Hypothalamus (tissue), 51 donors: Measurements from ENCODE around the gene SOD1.

Source experiments
- DNase-seq, 51 donors: peaks; one replicate each; lab custom pipeline; 2025; lab: John Stamatoyannopoulos, UW

SOD1 gene

GRCh38 chr21:31678478-31678877 is 19.0 kb downstream of the SOD1 start:
- DNase-seq: no peak

- no peak for DNase-seq
Observed at GRCh38 chr21:31682620-31683019, 23.1 kb downstream of the SOD1 start.

- no peak for DNase-seq
Observed at GRCh38 chr21:31683029-31683428, 23.5 kb downstream of the SOD1 start.

GRCh38 chr21:31684918-31685317 is 25.4 kb downstream of the SOD1 start:
- DNase-seq: no peak

GRCh38 chr21:31686272-31686915 is 26.9 kb downstream of the SOD1 start:
- DNase-seq: no peak

GRCh38 chr21:31687108-31687507 is 27.6 kb downstream of the SOD1 start:
- DNase-seq: no peak

GRCh38 chr21:31688603-31689368 is 29.3 kb downstream of the SOD1 start:
- DNase-seq: no peak

- no peak for DNase-seq
Observed at GRCh38 chr21:31693222-31693621, 33.7 kb downstream of the SOD1 start.

GRCh38 chr21:31696424-31696823 is 36.9 kb downstream of the SOD1 start:
- no peak for DNase-seq

GRCh38 chr21:31698461-31698860 is 39.0 kb downstream of the SOD1 start:
- no peak for DNase-seq

GRCh38 chr21:31700040-31700439 is 40.5 kb downstream of the SOD1 start:
- DNase-seq: no peak

- no peak for DNase-seq
Observed at GRCh38 chr21:31706562-31706961, 47.1 kb downstream of the SOD1 start.

GRCh38 chr21:31707499-31707898 is 48.0 kb downstream of the SOD1 start:
- DNase-seq: no peak

GRCh38 chr21:31708541-31708940 is 49.0 kb downstream of the SOD1 start:
- DNase-seq: no peak

GRCh38 chr21:31710586-31710985 is 51.1 kb downstream of the SOD1 start:
- DNase-seq: no peak

GRCh38 chr21:31711326-31711725 is 51.8 kb downstream of the SOD1 start:
- DNase-seq: no peak

GRCh38 chr21:31711745-31712285 is 52.3 kb downstream of the SOD1 start:
- no peak for DNase-seq

GRCh38 chr21:31713115-31713514 is 53.6 kb downstream of the SOD1 start:
- DNase-seq: no peak

GRCh38 chr21:31713973-31714740 is 54.7 kb downstream of the SOD1 start:
- DNase-seq: no peak

- DNase-seq: no peak
Observed at GRCh38 chr21:31714741-31715365, 55.4 kb downstream of the SOD1 start.

- no peak for DNase-seq
Observed at GRCh38 chr21:31716106-31716505, 56.6 kb downstream of the SOD1 start.
